Measurements from ENCODE around the gene DEPDC5. TPM values are rescaled to one million over a fixed set of nuclear protein-coding genes. Genes with fewer than 3 reads are reported as not detected.

The DEPDC5 gene
- 8.7 and 15.1 TPM in 2 replicates for total RNA-seq

DNA sequence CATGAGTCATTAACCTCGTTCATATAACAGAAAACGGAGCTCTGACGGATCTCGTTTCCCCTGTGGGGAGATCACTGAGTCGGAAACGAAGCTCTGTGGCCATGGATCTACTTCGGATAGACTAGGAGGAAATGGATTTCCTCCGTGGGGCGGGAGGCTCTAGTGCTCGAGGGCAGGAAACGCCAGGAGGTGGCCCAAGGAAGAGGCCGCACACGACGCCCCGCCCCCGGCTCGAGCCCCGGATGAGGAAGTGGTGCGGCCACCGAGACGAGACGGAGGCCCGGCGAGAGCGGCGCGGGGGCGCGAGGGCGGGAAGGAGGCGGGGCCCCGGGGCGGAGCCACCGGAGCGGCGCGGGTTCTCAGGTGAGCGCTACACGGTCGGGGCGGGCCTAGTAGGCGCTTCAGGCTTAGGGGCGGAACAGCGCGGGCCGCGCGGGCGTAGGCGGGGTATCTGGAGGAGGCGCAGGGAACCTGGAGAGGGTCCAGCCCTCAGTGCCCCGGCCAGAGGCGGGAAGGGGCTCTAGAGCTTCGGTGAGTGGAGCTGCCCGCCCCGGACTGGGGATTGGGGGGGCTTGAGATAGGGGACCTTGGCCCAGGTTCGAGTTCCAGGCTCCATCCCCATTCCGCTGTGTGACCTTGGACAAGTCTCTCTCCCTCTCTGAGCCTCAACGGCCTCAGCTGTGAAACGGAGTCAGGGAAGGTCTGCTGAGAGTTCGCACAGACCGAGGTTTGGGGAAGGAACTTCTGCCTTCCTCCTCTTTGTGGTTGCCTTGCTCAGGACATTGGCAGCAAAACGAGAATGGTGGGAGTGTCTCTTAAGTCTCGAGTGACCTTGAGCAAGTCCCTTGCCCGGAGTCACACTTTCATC lies at the start of gene DEPDC5:
Gene DEPDC5 (plus strand): TSS at position 386 of the 868 bp plus-strand sequence. CDS start 903 bp downstream, outside the sequence.

DNA sequence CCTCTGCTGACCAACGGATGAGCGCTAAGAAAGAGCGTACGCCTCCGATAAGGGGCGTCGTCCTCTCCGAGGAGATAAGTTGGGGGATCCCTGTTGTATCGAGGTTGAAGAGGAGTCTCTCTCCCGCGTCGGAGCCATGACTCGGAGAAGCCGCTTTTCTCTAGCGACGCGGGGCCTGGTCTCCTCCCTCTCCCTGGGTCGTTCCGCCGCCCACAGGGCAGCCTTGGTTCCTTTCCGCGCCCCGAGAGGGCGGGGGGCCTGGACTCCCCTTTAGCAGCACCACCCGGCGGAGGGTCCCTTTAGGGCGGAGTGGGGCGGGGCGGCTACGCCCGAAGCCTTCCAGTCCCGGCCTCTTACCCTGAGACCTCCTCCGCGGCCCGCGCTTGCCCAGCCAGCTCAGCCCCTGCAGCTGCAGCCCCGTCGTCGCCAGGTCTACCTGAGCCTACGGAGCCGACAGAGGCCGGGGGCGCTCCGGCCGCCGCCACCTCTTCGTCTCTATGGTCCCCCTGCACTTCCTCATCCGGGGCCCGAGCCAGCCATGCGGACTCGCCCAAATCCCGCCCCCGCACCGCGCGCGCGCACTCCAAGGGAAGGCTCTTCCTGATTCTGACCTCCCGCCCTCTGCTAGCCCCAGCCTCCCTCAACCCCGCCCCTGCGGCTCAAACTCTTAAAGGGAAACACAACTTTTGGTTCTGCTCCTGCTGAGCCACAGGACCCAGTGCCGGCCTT lies 4.0 kb upstream of the DEPDC5 start, which contains the start of gene PRR14L:
Gene PRR14L (minus strand): TSS at position 497 of the 729 bp plus-strand sequence. CDS start 11,272 bp downstream, outside the sequence.

DNA sequence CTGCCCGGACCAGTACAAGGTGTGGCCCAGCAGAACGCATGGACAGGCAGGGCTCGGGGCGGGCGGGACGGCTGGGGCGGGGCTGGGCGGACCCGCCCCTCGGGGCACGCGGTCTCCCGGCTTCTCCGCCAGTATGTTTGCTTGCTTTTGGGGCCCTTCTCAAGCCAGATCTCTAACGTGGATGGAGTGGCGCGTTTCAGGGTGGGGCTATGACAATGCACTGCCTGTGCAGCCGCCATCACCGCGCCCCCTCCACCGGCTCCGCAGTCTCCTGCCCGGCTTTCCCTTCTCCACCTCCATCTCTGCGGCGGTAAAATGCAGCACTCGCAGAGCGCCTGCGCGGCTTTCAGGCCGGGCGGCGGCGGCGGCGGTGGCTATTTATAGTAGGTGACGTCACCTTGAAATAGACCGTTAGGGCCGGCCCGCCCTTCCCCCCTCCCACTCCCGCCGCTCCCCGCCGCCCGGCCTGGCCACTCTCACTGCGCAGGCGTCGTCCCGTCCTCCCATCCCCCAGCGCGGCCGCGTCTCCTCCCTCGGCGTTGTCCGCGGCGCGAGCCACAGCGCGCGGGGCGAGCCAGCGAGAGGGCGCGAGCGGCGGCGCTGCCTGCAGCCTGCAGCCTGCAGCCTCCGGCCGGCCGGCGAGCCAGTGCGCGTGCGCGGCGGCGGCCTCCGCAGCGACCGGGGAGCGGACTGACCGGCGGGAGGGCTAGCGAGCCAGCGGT lies 190.3 kb downstream of the DEPDC5 start, which contains the start of gene YWHAH:
Gene YWHAH (plus strand): TSS at position 558 of the 722 bp plus-strand sequence. CDS start 199 bp downstream, outside the sequence.

Other genes with a start within 250 kb of the DEPDC5 start
- gene PISD, start 91.8 kb upstream of the DEPDC5 start, total RNA-seq: 37.2 and 39.4 TPM in 2 replicates
- 16.4 and 17.8 TPM in 2 replicates for gene PRR14L, start 3.9 kb upstream of the DEPDC5 start, total RNA-seq
- gene YWHAH, start 190.5 kb downstream of the DEPDC5 start, total RNA-seq: 29.8 and 131 TPM in 2 replicates